ENCODE data around the gene OSTN.
"Not testable (repeated sequence)": the region's sequence is repeated elsewhere in the genome, so short reads cannot be mapped to it uniquely, and the experiment has no call there.

Gene OSTN

DNA sequence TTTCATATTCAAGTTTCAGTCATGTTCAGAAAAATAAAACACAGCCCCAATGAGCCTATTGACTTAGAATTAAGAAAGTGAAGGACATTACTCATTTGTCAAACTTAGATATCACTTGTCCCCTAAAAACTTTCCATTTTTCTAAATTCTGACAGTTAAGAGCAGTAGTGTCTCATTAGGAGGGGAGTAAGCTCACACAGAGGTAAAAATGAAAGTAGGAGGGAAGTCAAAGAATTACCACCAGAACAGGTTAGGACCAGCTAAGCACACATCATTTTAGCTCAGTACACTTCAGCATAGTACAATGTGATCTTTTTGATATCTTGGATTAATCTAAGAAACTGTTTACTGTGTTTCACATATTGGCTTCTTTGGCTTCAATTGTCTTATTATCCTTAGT lies 64.3 kb downstream of the OSTN start:
- H3K9ac ChIP-seq (ENCODE audit: insufficient read length, low read depth): no peak overlapping the region
- DNase-seq (ENCODE audit: low read depth, low spot score): no peak
- H3K27me3 ChIP-seq (ENCODE audit: insufficient read depth, insufficient read length): no peaks in the 10 kb centered on the region
- H3K4me1 ChIP-seq (ENCODE audit: insufficient read depth, insufficient read length): no peaks in the 10 kb centered on the region
- TF ChIP-seq ZNF274 (IDR thresholded peaks at IDR 0.05; ENCODE audit: low read depth, low read length): no peak
- TF ChIP-seq SUZ12 (IDR thresholded peaks at IDR 0.05; ENCODE audit: extremely low read depth, insufficient read depth, insufficient read length): no peak
- no peak for TF ChIP-seq YY1 (IDR thresholded peaks at IDR 0.05; ENCODE audit: insufficient read depth, insufficient read length)
- no peaks in the 10 kb centered on the region for H3K36me3 ChIP-seq (ENCODE audit: insufficient read depth, insufficient read length, low read length)
- peaks cover 5% of the 10 kb centered on the region for H3K9me3 ChIP-seq (ENCODE audit: insufficient read depth, low read length)
- H3K4me3 ChIP-seq (ENCODE audit: insufficient read length, low read depth): no peak overlapping the region

DNA sequence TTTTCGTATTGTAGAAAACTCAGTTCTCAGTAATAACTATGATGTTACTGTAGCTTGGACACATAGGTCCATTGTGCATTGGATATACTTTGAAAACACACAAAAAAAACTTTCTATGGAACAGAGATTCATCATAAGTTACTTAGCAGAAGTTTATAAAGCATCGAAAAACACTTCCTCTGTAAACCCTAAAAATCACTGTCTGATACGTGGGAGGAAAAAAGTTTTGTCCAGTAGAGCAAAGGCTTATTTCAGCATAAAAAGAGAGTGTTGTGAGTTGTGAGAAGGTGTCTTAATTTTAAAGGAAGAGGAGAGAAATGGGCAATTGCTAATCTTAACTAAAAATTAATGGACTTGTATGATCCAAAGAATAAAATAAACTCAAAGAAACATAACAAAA lies 64.8 kb downstream of the OSTN start:
- no peak for DNase-seq (ENCODE audit: low read depth, low spot score)
- Histone ChIP-seq H3K9ac (ENCODE audit: insufficient read length, low read depth) (no peak overlapping the region), H3K36me3 (ENCODE audit: insufficient read depth, insufficient read length, low read length) (no peaks in the 10 kb centered on the region), H3K4me1 (ENCODE audit: insufficient read depth, insufficient read length) (no peaks in the 10 kb centered on the region), H3K27me3 (ENCODE audit: insufficient read depth, insufficient read length) (no peaks in the 10 kb centered on the region), H3K4me3 (ENCODE audit: insufficient read length, low read depth) (no peak overlapping the region), H3K9me3 (ENCODE audit: insufficient read depth, low read length) (peaks cover 5% of the 10 kb centered on the region)
- TF ChIP-seq SUZ12 (IDR thresholded peaks at IDR 0.05; ENCODE audit: extremely low read depth, insufficient read depth, insufficient read length) (no peak), YY1 (IDR thresholded peaks at IDR 0.05; ENCODE audit: insufficient read depth, insufficient read length) (no peak), ZNF274 (IDR thresholded peaks at IDR 0.05; ENCODE audit: low read depth, low read length) (no peak)

DNA sequence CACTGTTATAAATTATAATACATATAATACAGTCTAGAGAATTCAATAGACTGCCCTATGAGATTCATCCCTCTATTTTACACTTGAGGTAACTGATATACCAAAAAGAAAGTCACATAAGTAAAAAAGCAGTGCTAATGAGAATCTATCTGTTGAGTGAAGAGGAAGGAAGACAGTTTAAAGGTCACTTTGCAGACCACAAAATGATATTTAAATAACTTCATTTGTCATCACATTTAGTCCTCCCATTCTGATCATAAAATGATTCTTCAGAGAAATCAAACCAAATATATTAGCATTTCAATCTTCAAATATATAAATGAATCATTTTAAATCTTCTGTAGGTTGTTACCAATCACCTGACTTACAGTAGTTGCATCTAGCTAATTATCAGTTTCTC lies 69.7 kb downstream of the OSTN start:
- Histone ChIP-seq H3K4me3 (ENCODE audit: insufficient read length, low read depth) (no peak overlapping the region), H3K9ac (ENCODE audit: insufficient read length, low read depth) (no peak overlapping the region), H3K27me3 (ENCODE audit: insufficient read depth, insufficient read length) (no peaks in the 10 kb centered on the region), H3K4me1 (ENCODE audit: insufficient read depth, insufficient read length) (no peaks in the 10 kb centered on the region), H3K9me3 (ENCODE audit: insufficient read depth, low read length) (peaks cover 5% of the 10 kb centered on the region), H3K36me3 (ENCODE audit: insufficient read depth, insufficient read length, low read length) (no peaks in the 10 kb centered on the region)
- DNase-seq (ENCODE audit: low read depth, low spot score): no peak
- TF ChIP-seq ZNF274 (IDR thresholded peaks at IDR 0.05; ENCODE audit: low read depth, low read length): no peak

DNA sequence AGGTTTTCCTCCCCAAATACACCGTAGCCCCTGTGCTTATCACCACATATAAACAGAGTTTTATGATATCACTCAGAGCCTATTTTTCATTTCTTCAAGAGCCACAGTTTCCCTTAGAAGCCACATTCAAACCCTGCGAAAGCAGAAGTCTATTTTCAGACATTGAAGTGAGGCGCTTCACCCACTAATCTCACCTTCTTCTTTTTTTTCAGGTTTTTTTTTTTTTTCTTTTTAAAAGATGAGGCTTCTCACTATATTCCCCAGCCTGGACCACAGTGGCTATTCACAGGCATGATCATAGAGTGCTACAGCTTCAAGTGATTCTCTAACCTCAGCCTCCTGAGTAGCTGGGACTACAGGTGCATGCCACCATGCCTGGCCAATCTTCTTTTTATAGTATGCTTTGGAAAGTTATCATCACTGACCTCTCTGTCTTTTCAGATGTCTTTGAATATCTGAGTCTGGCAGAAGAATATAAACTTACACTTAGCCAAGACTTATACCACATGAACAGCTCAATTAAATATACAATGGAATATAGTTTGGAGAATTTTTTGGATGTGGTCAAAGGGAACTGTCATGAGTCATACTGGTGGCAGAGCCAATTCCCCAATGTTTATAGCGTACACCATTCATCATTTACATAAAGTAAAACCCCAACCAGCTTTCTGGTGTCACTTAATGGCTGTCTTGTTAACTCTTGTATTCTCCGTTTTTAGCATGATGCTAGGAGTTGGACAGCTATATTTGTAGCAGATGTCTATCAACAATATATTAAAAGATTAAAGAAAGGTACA lies 70.4 kb downstream of the OSTN start:
- no peak overlapping the region for H3K4me3 ChIP-seq (ENCODE audit: insufficient read length, low read depth)
- TF ChIP-seq ZNF274 (IDR thresholded peaks at IDR 0.05; ENCODE audit: low read depth, low read length): no peak
- no peak for TF ChIP-seq YY1 (IDR thresholded peaks at IDR 0.05; ENCODE audit: insufficient read depth, insufficient read length)
- TF ChIP-seq SUZ12 (IDR thresholded peaks at IDR 0.05; ENCODE audit: extremely low read depth, insufficient read depth, insufficient read length): no peak
- H3K27me3 ChIP-seq (ENCODE audit: insufficient read depth, insufficient read length): no peaks in the 10 kb centered on the region
- peaks cover 5% of the 10 kb centered on the region for H3K9me3 ChIP-seq (ENCODE audit: insufficient read depth, low read length)
- no peaks in the 10 kb centered on the region for H3K4me1 ChIP-seq (ENCODE audit: insufficient read depth, insufficient read length)
- H3K36me3 ChIP-seq (ENCODE audit: insufficient read depth, insufficient read length, low read length): no peaks in the 10 kb centered on the region
- H3K9ac ChIP-seq (ENCODE audit: insufficient read length, low read depth): no peak overlapping the region
- DNase-seq (ENCODE audit: low read depth, low spot score): no peak

DNA sequence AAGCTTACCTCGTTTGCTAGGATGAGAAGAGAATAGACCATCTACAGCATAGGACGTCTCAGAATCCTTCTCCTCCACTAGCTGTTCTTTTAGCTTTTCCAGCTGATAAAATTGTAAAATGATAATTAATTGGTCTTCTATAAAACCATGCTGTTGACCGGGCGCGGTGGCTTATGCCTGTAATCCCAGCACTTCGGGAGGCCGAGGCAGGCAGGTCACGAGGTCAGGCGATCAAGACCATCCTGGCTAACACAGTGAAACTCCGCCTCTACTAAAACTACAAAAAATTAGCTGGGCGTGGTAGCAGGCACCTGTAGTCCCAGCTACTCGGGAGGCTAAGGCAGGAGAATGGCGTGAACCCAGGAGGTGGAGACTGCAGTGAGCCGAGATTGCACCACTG lies 76.2 kb downstream of the OSTN start:
- H3K9ac ChIP-seq (ENCODE audit: insufficient read length, low read depth); H3K9me3 ChIP-seq (ENCODE audit: insufficient read depth, low read length); DNase-seq (ENCODE audit: low read depth, low spot score); H3K27me3 ChIP-seq (ENCODE audit: insufficient read depth, insufficient read length); H3K36me3 ChIP-seq (ENCODE audit: insufficient read depth, insufficient read length, low read length); H3K4me3 ChIP-seq (ENCODE audit: insufficient read length, low read depth); H3K4me1 ChIP-seq (ENCODE audit: insufficient read depth, insufficient read length): not testable (repeated sequence)

DNA sequence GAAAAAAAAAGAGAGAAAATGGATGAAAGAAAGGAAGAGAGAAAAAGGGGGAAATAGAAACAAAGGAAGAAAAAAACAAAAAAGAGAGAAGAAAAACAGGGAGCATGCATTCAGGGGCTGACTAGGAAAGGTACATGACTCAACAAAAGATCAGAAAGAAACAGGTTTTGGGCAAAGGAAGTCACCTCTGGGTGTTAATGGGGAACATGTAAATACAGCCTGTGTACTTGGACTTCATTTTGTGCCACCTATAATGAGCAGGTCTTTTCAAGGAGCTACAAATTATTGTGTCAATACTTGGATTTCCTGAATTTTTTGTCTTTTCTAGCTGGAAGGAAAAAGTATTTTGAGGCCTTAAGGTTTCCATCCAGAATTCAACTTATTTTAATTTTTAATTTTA lies 76.7 kb downstream of the OSTN start:
- TF ChIP-seq SUZ12 (IDR thresholded peaks at IDR 0.05; ENCODE audit: extremely low read depth, insufficient read depth, insufficient read length): no peak
- TF ChIP-seq ZNF274 (IDR thresholded peaks at IDR 0.05; ENCODE audit: low read depth, low read length): no peak
- TF ChIP-seq YY1 (IDR thresholded peaks at IDR 0.05; ENCODE audit: insufficient read depth, insufficient read length): no peak

DNA sequence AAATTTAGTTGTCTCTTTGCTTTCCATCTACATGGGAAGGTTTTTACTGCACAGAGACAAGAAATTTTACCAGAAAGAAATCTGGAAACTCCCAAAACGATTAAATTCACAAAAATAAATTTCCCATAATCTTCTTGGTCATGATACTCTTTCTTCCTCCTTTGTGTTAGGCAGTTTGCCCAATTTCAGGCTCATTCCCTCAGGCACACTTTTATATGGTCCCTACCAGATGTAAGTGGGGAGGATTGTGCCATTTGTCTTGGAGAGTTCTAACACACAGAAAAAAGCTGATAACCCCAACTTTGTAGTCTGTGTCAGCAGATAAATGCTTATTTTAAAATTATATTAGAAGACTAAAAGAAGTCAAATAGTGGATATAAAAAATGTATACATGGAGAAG lies 81.1 kb downstream of the OSTN start:
- Histone ChIP-seq H3K27me3 (ENCODE audit: insufficient read depth, insufficient read length) (no peaks in the 10 kb centered on the region), H3K9me3 (ENCODE audit: insufficient read depth, low read length) (no peaks in the 10 kb centered on the region), H3K36me3 (ENCODE audit: insufficient read depth, insufficient read length, low read length) (no peaks in the 10 kb centered on the region), H3K4me1 (ENCODE audit: insufficient read depth, insufficient read length) (no peaks in the 10 kb centered on the region), H3K4me3 (ENCODE audit: insufficient read length, low read depth) (no peak overlapping the region), H3K9ac (ENCODE audit: insufficient read length, low read depth) (no peak overlapping the region)
- no peak for TF ChIP-seq ZNF274 (IDR thresholded peaks at IDR 0.05; ENCODE audit: low read depth, low read length)
- TF ChIP-seq YY1 (IDR thresholded peaks at IDR 0.05; ENCODE audit: insufficient read depth, insufficient read length): no peak
- no peak for TF ChIP-seq SUZ12 (IDR thresholded peaks at IDR 0.05; ENCODE audit: extremely low read depth, insufficient read depth, insufficient read length)
- no peak for DNase-seq (ENCODE audit: low read depth, low spot score)

More for the DNA sequence above, 76.7 kb downstream of the OSTN start:
- H3K9me3 ChIP-seq (ENCODE audit: insufficient read depth, low read length): no peaks in the 10 kb centered on the region; the same call in 1 of the 2 replicates
- DNase-seq (ENCODE audit: low read depth, low spot score): no peak
- no peaks in the 10 kb centered on the region for H3K36me3 ChIP-seq (ENCODE audit: insufficient read depth, insufficient read length, low read length)
- no peaks in the 10 kb centered on the region for H3K27me3 ChIP-seq (ENCODE audit: insufficient read depth, insufficient read length)
- no peak overlapping the region for H3K4me3 ChIP-seq (ENCODE audit: insufficient read length, low read depth)
- H3K4me1 ChIP-seq (ENCODE audit: insufficient read depth, insufficient read length): no peaks in the 10 kb centered on the region
- no peak overlapping the region for H3K9ac ChIP-seq (ENCODE audit: insufficient read length, low read depth)

Data from NT2/D1 (cell line).